Tibial artery (tissue), 4 donors: ENCODE data around the gene SLC7A1.

Experiments used
- DNase-seq, 2 donors: peaks; one replicate each; pipeline ENCODE4 v3.0.0-alpha.2; 2019
- H3K27ac ChIP-seq, 2 donors: fragments of 200-600 bp; sonication (generic) in 1 of 2; 1 replicate in 1 of 2; 2 replicates in 1 of 2; pipeline ENCODE4 v1.5.1; 2018 to 2019; ENCODE audit warnings: mild to moderate bottlenecking in 1 of 2
- H3K27me3 ChIP-seq, 2 donors: fragments of 200-600 bp; sonication (generic) in 1 of 2; one replicate each; pipeline versions ENCODE4 v1.5.1 to v1.6.0; 2016 to 2019
- H3K36me3 ChIP-seq, 3 donors: fragments of 200-600 bp; sonication (generic) in 2 of 3; one replicate each; pipeline ENCODE4 v1.5.1; 2016 to 2019; ENCODE audit warnings: mild to moderate bottlenecking in 2 of 3
- H3K4me1 ChIP-seq, 4 donors: fragments of 200-600 bp; sonication (generic) in 2 of 4; 1 replicate in 3 of 4; 2 replicates in 1 of 4; pipeline ENCODE4 v1.5.1; 2016 to 2019
- H3K4me3 ChIP-seq, 2 donors: fragments of 200-600 bp; sonication (generic) in 1 of 2; 1 replicate in 1 of 2; 2 replicates in 1 of 2; pipeline ENCODE4 v1.5.1; 2018 to 2019; ENCODE audit warnings: mild to moderate bottlenecking in 2 of 2
- H3K9me3 ChIP-seq, 3 donors: fragments of 200-600 bp; sonication (generic) in 1 of 3; one replicate each; pipeline ENCODE4 v1.5.1; 2016 to 2019
- CTCF ChIP-seq, 2 experiments: fragments of 200-600 bp in 1 of 2; fragments of 450-650 bp in 1 of 2; IDR thresholded peaks; one replicate each; pipeline ENCODE4 v1.5.1; 2017 to 2019; ENCODE audit warnings: antibody characterized with exemption in 2 of 2, mild to moderate bottlenecking in 1 of 2, moderate library complexity in 1 of 2
- intact Hi-C: fragments of 100-400 bp; cut with DNase I; formaldehyde crosslinking; loops from one replicate; pipeline ENCODE4 v1.15.0; 2023; ENCODE audit warnings: low total_unique reads

The SLC7A1 gene

GRCh38 chr13:29547153-29547552, 48.3 kb downstream of the SLC7A1 start:
- Histone ChIP-seq H3K9me3 (no peaks in the 10 kb centered on the region), H3K27me3 (no peaks in the 10 kb centered on the region), H3K36me3 (peaks cover 19 to 37% (median 22%) of the 10 kb centered on the region in 3 donors), H3K4me1 (peaks cover 0 to 6% (median 0%) of the 10 kb centered on the region in 4 donors), H3K4me3 (no peak overlapping the region), H3K27ac (no peak overlapping the region)
- intact Hi-C loops = no loop called here
- no peak for TF ChIP-seq CTCF (IDR thresholded peaks at IDR 0.05)
- DNase-seq = no peak

GRCh38 chr13:29546662-29547061, 48.8 kb downstream of the SLC7A1 start:
- TF ChIP-seq CTCF (IDR thresholded peaks at IDR 0.05) = no peak
- DNase-seq = no peak
- Histone ChIP-seq H3K27ac (no peak overlapping the region), H3K36me3 (peaks cover 15 to 34% (median 19%) of the 10 kb centered on the region in 3 donors), H3K9me3 (no peaks in the 10 kb centered on the region), H3K27me3 (no peaks in the 10 kb centered on the region), H3K4me3 (no peak overlapping the region), H3K4me1 (peaks cover 0 to 6% (median 0%) of the 10 kb centered on the region in 4 donors)
- intact Hi-C loops = no loop called here

- Histone ChIP-seq H3K4me3 (no peak overlapping the region), H3K9me3 (no peaks in the 10 kb centered on the region), H3K27me3 (no peaks in the 10 kb centered on the region), H3K27ac (no peak overlapping the region), H3K4me1 (peaks cover 0 to 6% (median 0%) of the 10 kb centered on the region in 4 donors), H3K36me3 (peaks cover 10 to 27% (median 12%) of the 10 kb centered on the region in 3 donors)
- intact Hi-C loops = no loop called here
- no peak for DNase-seq
- TF ChIP-seq CTCF (IDR thresholded peaks at IDR 0.05) = no peak
Observed at GRCh38 chr13:29545988-29546387, 49.5 kb downstream of the SLC7A1 start.

GRCh38 chr13:29543230-29544215, 52.0 kb downstream of the SLC7A1 start:
- no peak for DNase-seq
- no peak overlapping the region for H3K4me3 ChIP-seq
- intact Hi-C loops = no loop called here
- no peaks in the 10 kb centered on the region for H3K27me3 ChIP-seq
- H3K9me3 ChIP-seq = no peaks in the 10 kb centered on the region
- H3K27ac ChIP-seq = no peak overlapping the region
- H3K4me1 ChIP-seq = peaks cover 0 to 6% (median 0%) of the 10 kb centered on the region in 4 donors
- peaks cover 0 to 9% (median 5%) of the 10 kb centered on the region in 3 donors for H3K36me3 ChIP-seq
- no peak for TF ChIP-seq CTCF (IDR thresholded peaks at IDR 0.05)

- H3K4me3 ChIP-seq = no peak overlapping the region
- intact Hi-C loops = no loop called here
- peaks cover 0 to 6% (median 0%) of the 10 kb centered on the region in 4 donors for H3K4me1 ChIP-seq
- H3K9me3 ChIP-seq = no peaks in the 10 kb centered on the region
- no peak overlapping the region for H3K27ac ChIP-seq
- H3K27me3 ChIP-seq = no peaks in the 10 kb centered on the region
- H3K36me3 ChIP-seq = peaks cover 0 to 5% (median 4%) of the 10 kb centered on the region in 3 donors
- no peak for TF ChIP-seq CTCF (IDR thresholded peaks at IDR 0.05)
- DNase-seq = no peak
Observed at GRCh38 chr13:29542381-29542780, 53.1 kb downstream of the SLC7A1 start.
